ENCODE data around the gene USP33. TPM values are rescaled to one million over a fixed set of nuclear protein-coding genes. Genes with fewer than 3 reads are reported as not detected.

Gene USP33
- total and polyA plus RNA-seq, 10 of the 15 experiments (the other 5 are each of a cell fraction or from before 2014, with no cell fraction given), result 13.1 to 49.9 (median 32.2) TPM

DNA sequence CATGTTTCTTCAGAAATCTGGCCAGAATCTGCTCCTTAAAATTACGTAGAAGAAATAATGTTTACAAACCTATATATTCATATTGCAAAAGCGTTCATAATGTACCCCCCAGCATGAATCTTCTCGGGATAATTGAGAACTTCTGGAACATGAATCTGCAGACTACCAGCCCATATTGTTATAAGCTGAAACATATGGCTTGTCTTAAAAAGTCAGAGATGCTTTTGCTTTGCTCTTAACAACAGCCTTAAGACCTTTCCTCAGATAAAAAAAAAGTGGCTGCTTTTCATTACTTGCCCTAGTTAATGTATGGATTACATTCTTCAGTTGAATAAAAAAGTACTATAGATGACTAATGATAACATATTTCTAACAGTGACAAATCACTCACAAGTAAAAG, 62.2 kb downstream of the USP33 start:
- POLR2A ChIA-PET, result no interaction called here
- RAD21 ChIA-PET (ENCODE audit: unreplicated experiment), result interaction anchor here (0.8 kb wide), 1 partner anchor 282 kb away, joined by 3 read pairs; no protein-coding TSS in a partner anchor

More for the DNA sequence above, 62.2 kb downstream of the USP33 start:
- no peaks in the 10 kb centered on the region for H3K9me3 ChIP-seq (replicated peaks; ENCODE audit: control insufficient read depth, insufficient read depth, low read length)
- H3K9ac ChIP-seq (ENCODE audit: control insufficient read depth, insufficient read depth, low read length), result no peak overlapping the region
- TF ChIP-seq ZBTB11 (CRISPR knock-in tag; IDR thresholded peaks at IDR 0.05) (no peak), RAD21 (IDR thresholded peaks at IDR 0.05; ENCODE audit: insufficient read depth, low read depth, low read length) (no peak), NBN (IDR thresholded peaks at IDR 0.05) (no peak), ATF3 (IDR thresholded peaks at IDR 0.05; ENCODE audit: borderline replicate concordance, extremely low read depth, low read depth, low read length) (no peak), BACH1 (IDR thresholded peaks at IDR 0.05; ENCODE audit: borderline replicate concordance) (no peak), SIN3A (IDR thresholded peaks at IDR 0.05; ENCODE audit: low read depth, low read length) (no peak), CHD2 (IDR thresholded peaks at IDR 0.05; ENCODE audit: borderline replicate concordance, low read depth, low read length) (no peak), EGR1 (IDR thresholded peaks at IDR 0.05; ENCODE audit: borderline replicate concordance in 1 of 2, low read depth in 2 of 2, low read length in 2 of 2) (no peak), PML (IDR thresholded peaks at IDR 0.05; ENCODE audit: low read length) (no peak), IRF3 (IDR thresholded peaks at IDR 0.05) (no peak), RCOR1 (conservative IDR thresholded peaks at IDR 0.05; ENCODE audit: low read depth, low read length) (no peak), SIX5 (IDR thresholded peaks at IDR 0.05; ENCODE audit: low read depth, low read length, severe bottlenecking) (no peak), RB1 (IDR thresholded peaks at IDR 0.05; ENCODE audit: borderline replicate concordance) (no peak), ZNF24 (IDR thresholded peaks at IDR 0.05) (no peak)
- TF ChIP-seq, protein P1, sequence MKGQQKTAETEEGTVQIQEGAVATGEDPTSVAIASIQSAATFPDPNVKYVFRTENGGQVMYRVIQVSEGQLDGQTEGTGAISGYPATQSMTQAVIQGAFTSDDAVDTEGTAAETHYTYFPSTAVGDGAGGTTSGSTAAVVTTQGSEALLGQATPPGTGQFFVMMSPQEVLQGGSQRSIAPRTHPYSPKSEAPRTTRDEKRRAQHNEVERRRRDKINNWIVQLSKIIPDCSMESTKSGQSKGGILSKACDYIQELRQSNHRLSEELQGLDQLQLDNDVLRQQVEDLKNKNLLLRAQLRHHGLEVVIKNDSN (IDR thresholded peaks at IDR 0.05; ENCODE audit: borderline replicate concordance, extremely low read length, insufficient read depth, low read depth, low read length), result no peak
- H3K4me1 ChIP-seq (ENCODE audit: control insufficient read depth, insufficient read depth, low read length), result no peaks in the 10 kb centered on the region
- no peaks in the 10 kb centered on the region for H3K79me2 ChIP-seq (ENCODE audit: control insufficient read depth, insufficient read depth, low read length)
- no peak overlapping the region for H2AFZ ChIP-seq (ENCODE audit: control insufficient read depth, low read depth, low read length)
- no peak overlapping the region for H3K4me3 ChIP-seq
- ChIA-PET SMC1A (ENCODE audit: uncharacterized antibody, unreplicated experiment) (interaction anchor here (0.6 kb wide), 1 partner anchor 12 kb away, joined by 3 read pairs; no protein-coding TSS in a partner anchor), CTCF (no interaction called here)
- BruUV-seq (replicated peaks), result no TSS peak
- no peak for DNase-seq (ENCODE audit: low read depth, low spot score)
- H3K27ac ChIP-seq (ENCODE audit: control insufficient read depth, insufficient read depth), result no peak overlapping the region
- intact Hi-C loops (cut with micrococcal nuclease; ENCODE audit: unreplicated experiment), result no loop called here
- in situ Hi-C loops (cut with MboI), result no loop called here
- no peak for ATAC-seq
- no peak overlapping the region for H3K4me2 ChIP-seq (ENCODE audit: control insufficient read depth, insufficient read depth)
- no peaks in the 10 kb centered on the region for H4K20me1 ChIP-seq (ENCODE audit: control insufficient read depth, insufficient read depth)
- no peak for FAIRE-seq
- WGBS (ENCODE audit: insufficient coverage, insufficient replicate concordance, low lambda C conversion rate, missing lambda C conversion rate), result 100% methylated on average over 3 of the region's 3 CpGs
- peaks cover 0 to 6% of the 10 kb centered on the region in 2 experiments; a peak in 2 of 4 replicates for H3K36me3 ChIP-seq (ENCODE audit: control insufficient read depth in 2 of 2, insufficient read depth in 2 of 2, low read length in 1 of 2)
- no peaks in the 10 kb centered on the region for H3K27me3 ChIP-seq (replicated peaks in 1 of 2; ENCODE audit: control insufficient read depth in 2 of 2, insufficient read depth in 2 of 2, low read length in 1 of 2)

Measured in GM12878 (cell line).